GM23248 (cell line): ENCODE data around the gene MAP1S.

Source experiments
- EZH2 ChIP-seq: fragments of 200-600 bp; sonication (generic); IDR thresholded peaks from 2 replicates; pipeline ENCODE4 v1.6.1; 2018; ENCODE audit warnings: antibody characterized with exemption, mild to moderate bottlenecking; ENCODE audit not compliant: insufficient read depth, poor library complexity, severe bottlenecking
- EZH2phosphoT487 ChIP-seq: fragments of 200-600 bp; sonication (generic); IDR thresholded peaks from 2 replicates; pipeline ENCODE4 v1.6.1; 2018; ENCODE audit warnings: antibody characterized with exemption, moderate library complexity, mild to moderate bottlenecking, low read depth; ENCODE audit not compliant: insufficient read depth

- TF ChIP-seq EZH2 (no peak), EZH2phosphoT487 (no peak)
Observed at GRCh38 chr19:17766543-17767131, 47.4 kb downstream of the MAP1S start.
